ENCODE results near the gene ALK. TPM values are rescaled to one million over a fixed set of nuclear protein-coding genes. Genes with fewer than 3 reads are reported as not detected.

The ALK gene
- total RNA-seq, 2 donors from 2014 or later = not detected

- Mint-ChIP-seq H3K36me3 (ENCODE audit: low read depth) (no peaks in the 10 kb centered on the region), H3K27ac (no peak overlapping the region), H3K27me3 (peaks cover 54% of the 10 kb centered on the region), H3K4me3 (no peak overlapping the region), H3K4me1 (no peaks in the 10 kb centered on the region)
- no peak for DNase-seq
- ATAC-seq = no peak
- H3K9me3 ChIP-seq (ENCODE audit: control insufficient read depth, low read length, poor library complexity, severe bottlenecking) = no peaks in the 10 kb centered on the region
These were observed 546.6 kb downstream of the ALK start for GRCh38 chr2:29374823-29375222.

- no peaks in the 10 kb centered on the region for H3K4me1 Mint-ChIP-seq
- ATAC-seq (no peak), DNase-seq (no peak)
- peaks cover 54% of the 10 kb centered on the region for H3K27me3 Mint-ChIP-seq
- no peak overlapping the region for H3K4me3 Mint-ChIP-seq
- no peak overlapping the region for H3K27ac Mint-ChIP-seq
- H3K9me3 ChIP-seq (ENCODE audit: control insufficient read depth, low read length, poor library complexity, severe bottlenecking) = no peaks in the 10 kb centered on the region
- no peaks in the 10 kb centered on the region for H3K36me3 Mint-ChIP-seq (ENCODE audit: low read depth)
These were observed 547.5 kb downstream of the ALK start for GRCh38 chr2:29373870-29374269.

- no peaks in the 10 kb centered on the region for H3K4me1 Mint-ChIP-seq
- no peaks in the 10 kb centered on the region for H3K36me3 Mint-ChIP-seq (ENCODE audit: low read depth)
- H3K27ac Mint-ChIP-seq = no peak overlapping the region
- H3K4me3 Mint-ChIP-seq = no peak overlapping the region
- no peak for DNase-seq
- no peak for ATAC-seq
- peaks cover 68% of the 10 kb centered on the region for H3K27me3 Mint-ChIP-seq
- H3K9me3 ChIP-seq (ENCODE audit: control insufficient read depth, low read length, poor library complexity, severe bottlenecking) = no peaks in the 10 kb centered on the region
These were observed 549.2 kb downstream of the ALK start for GRCh38 chr2:29372185-29372584.

- DNase-seq (no peak), ATAC-seq (no peak)
- no peaks in the 10 kb centered on the region for H3K36me3 Mint-ChIP-seq (ENCODE audit: low read depth)
- H3K27ac Mint-ChIP-seq = no peak overlapping the region
- no peak overlapping the region for H3K4me3 Mint-ChIP-seq
- no peaks in the 10 kb centered on the region for H3K4me1 Mint-ChIP-seq
- no peaks in the 10 kb centered on the region for H3K9me3 ChIP-seq (ENCODE audit: control insufficient read depth, low read length, poor library complexity, severe bottlenecking)
- H3K27me3 Mint-ChIP-seq = peaks cover 82% of the 10 kb centered on the region
These were observed 550.7 kb downstream of the ALK start for GRCh38 chr2:29370581-29371125.

GRCh38 chr2:29370173-29370572 is 551.2 kb downstream of the ALK start:
- DNase-seq (no peak), ATAC-seq (no peak)
- no peaks in the 10 kb centered on the region for H3K9me3 ChIP-seq (ENCODE audit: control insufficient read depth, low read length, poor library complexity, severe bottlenecking)
- Mint-ChIP-seq H3K27me3 (peaks cover 84% of the 10 kb centered on the region), H3K4me1 (no peaks in the 10 kb centered on the region), H3K36me3 (ENCODE audit: low read depth) (no peaks in the 10 kb centered on the region), H3K27ac (no peak overlapping the region), H3K4me3 (no peak overlapping the region)

GRCh38 chr2:29368659-29369040 is 552.7 kb downstream of the ALK start:
- no peaks in the 10 kb centered on the region for H3K9me3 ChIP-seq (ENCODE audit: control insufficient read depth, low read length, poor library complexity, severe bottlenecking)
- H3K4me1 Mint-ChIP-seq = no peaks in the 10 kb centered on the region
- H3K27ac Mint-ChIP-seq = no peak overlapping the region
- H3K36me3 Mint-ChIP-seq (ENCODE audit: low read depth) = peaks cover 2% of the 10 kb centered on the region
- ATAC-seq = no peak
- no peak for DNase-seq
- H3K27me3 Mint-ChIP-seq = peaks cover 84% of the 10 kb centered on the region
- H3K4me3 Mint-ChIP-seq = no peak overlapping the region

- ATAC-seq (no peak), DNase-seq (no peak)
- peaks cover 2% of the 10 kb centered on the region for H3K36me3 Mint-ChIP-seq (ENCODE audit: low read depth)
- no peak overlapping the region for H3K4me3 Mint-ChIP-seq
- H3K27me3 Mint-ChIP-seq = peaks cover 89% of the 10 kb centered on the region
- no peaks in the 10 kb centered on the region for H3K9me3 ChIP-seq (ENCODE audit: control insufficient read depth, low read length, poor library complexity, severe bottlenecking)
- no peak overlapping the region for H3K27ac Mint-ChIP-seq
- no peaks in the 10 kb centered on the region for H3K4me1 Mint-ChIP-seq
These were observed 553.3 kb downstream of the ALK start for GRCh38 chr2:29367986-29368658.

GRCh38 chr2:29363111-29363510 is 558.3 kb downstream of the ALK start:
- peaks cover 83% of the 10 kb centered on the region for H3K27me3 Mint-ChIP-seq
- no peak for DNase-seq

GRCh38 chr2:29361231-29361630 is 560.2 kb downstream of the ALK start:
- no peak overlapping the region for H3K27ac Mint-ChIP-seq
- no peak overlapping the region for H3K4me3 Mint-ChIP-seq
- peaks cover 2% of the 10 kb centered on the region for H3K36me3 Mint-ChIP-seq (ENCODE audit: low read depth)
- DNase-seq = no peak
- H3K4me1 Mint-ChIP-seq = peaks cover 3% of the 10 kb centered on the region
- peaks cover 74% of the 10 kb centered on the region for H3K27me3 Mint-ChIP-seq
- no peaks in the 10 kb centered on the region for H3K9me3 ChIP-seq (ENCODE audit: control insufficient read depth, low read length, poor library complexity, severe bottlenecking)
- ATAC-seq = no peak

More at GRCh38 chr2:29363111-29363510, 558.3 kb downstream of the ALK start:
- H3K4me3 Mint-ChIP-seq = no peak overlapping the region
- H3K36me3 Mint-ChIP-seq (ENCODE audit: low read depth) = peaks cover 2% of the 10 kb centered on the region
- no peaks in the 10 kb centered on the region for H3K9me3 ChIP-seq (ENCODE audit: control insufficient read depth, low read length, poor library complexity, severe bottlenecking)
- ATAC-seq = no peak
- H3K4me1 Mint-ChIP-seq = peaks cover 3% of the 10 kb centered on the region
- no peak overlapping the region for H3K27ac Mint-ChIP-seq

- no peaks in the 10 kb centered on the region for H3K9me3 ChIP-seq (ENCODE audit: control insufficient read depth, low read length, poor library complexity, severe bottlenecking)
- H3K27ac Mint-ChIP-seq = no peak overlapping the region
- DNase-seq (no peak), ATAC-seq (no peak)
- no peak overlapping the region for H3K4me3 Mint-ChIP-seq
- H3K4me1 Mint-ChIP-seq = peaks cover 3% of the 10 kb centered on the region
- H3K27me3 Mint-ChIP-seq = peaks cover 74% of the 10 kb centered on the region
- H3K36me3 Mint-ChIP-seq (ENCODE audit: low read depth) = peaks cover 2% of the 10 kb centered on the region
These were observed 561.2 kb downstream of the ALK start for GRCh38 chr2:29360016-29360784.

- H3K27ac Mint-ChIP-seq = no peak overlapping the region
- H3K27me3 Mint-ChIP-seq = peaks cover 70% of the 10 kb centered on the region
- ATAC-seq = no peak
- DNase-seq = no peak
- no peak overlapping the region for H3K4me3 Mint-ChIP-seq
- H3K4me1 Mint-ChIP-seq = no peaks in the 10 kb centered on the region
- H3K9me3 ChIP-seq (ENCODE audit: control insufficient read depth, low read length, poor library complexity, severe bottlenecking) = no peaks in the 10 kb centered on the region
- H3K36me3 Mint-ChIP-seq (ENCODE audit: low read depth) = no peaks in the 10 kb centered on the region
These were observed 567.9 kb downstream of the ALK start for GRCh38 chr2:29353403-29353991.

GRCh38 chr2:29351916-29352591 is 569.3 kb downstream of the ALK start:
- H3K9me3 ChIP-seq (ENCODE audit: control insufficient read depth, low read length, poor library complexity, severe bottlenecking) = no peaks in the 10 kb centered on the region
- no peak overlapping the region for H3K4me3 Mint-ChIP-seq
- H3K4me1 Mint-ChIP-seq = peaks cover 2% of the 10 kb centered on the region
- no peaks in the 10 kb centered on the region for H3K36me3 Mint-ChIP-seq (ENCODE audit: low read depth)
- ATAC-seq = no peak
- no peak overlapping the region for H3K27ac Mint-ChIP-seq
- H3K27me3 Mint-ChIP-seq = peaks cover 75% of the 10 kb centered on the region
- no peak for DNase-seq

GRCh38 chr2:29351248-29351647 is 570.1 kb downstream of the ALK start:
- ATAC-seq (no peak), DNase-seq (no peak)
- no peak overlapping the region for H3K4me3 Mint-ChIP-seq
- H3K9me3 ChIP-seq (ENCODE audit: control insufficient read depth, low read length, poor library complexity, severe bottlenecking) = no peaks in the 10 kb centered on the region
- peaks cover 83% of the 10 kb centered on the region for H3K27me3 Mint-ChIP-seq
- H3K36me3 Mint-ChIP-seq (ENCODE audit: low read depth) = no peaks in the 10 kb centered on the region
- H3K27ac Mint-ChIP-seq = no peak overlapping the region
- peaks cover 2% of the 10 kb centered on the region for H3K4me1 Mint-ChIP-seq

Measured in T-helper 17 cell (primary cell).